ENCODE data around the gene EHBP1L1.

The EHBP1L1 gene

GRCh38 chr11:65548395-65548794, 27.5 kb upstream of the EHBP1L1 start:
- no peak overlapping the region for H2BK12ac ChIP-seq (ENCODE audit: low read length)
- WGBS (ENCODE audit: extremely low coverage, insufficient coverage, insufficient read length), result no CpG with 5 or more reads among the region's 3 CpGs
- no peak overlapping the region for H2AFZ ChIP-seq (ENCODE audit: insufficient read depth, low read length, poor library complexity)
- no peak overlapping the region for H3K4me2 ChIP-seq (ENCODE audit: low read length)
- no peak overlapping the region for H3K23ac ChIP-seq (ENCODE audit: low read length)
- H4K12ac ChIP-seq (ENCODE audit: low read depth, low read length), result no peak overlapping the region
- H3K79me1 ChIP-seq (ENCODE audit: low read length), result peaks cover 2% of the 10 kb centered on the region
- H3K27ac ChIP-seq (ENCODE audit: low read depth, low read length), result no peak overlapping the region
- H3K9ac ChIP-seq (ENCODE audit: low read length), result no peak overlapping the region
- H4K91ac ChIP-seq (ENCODE audit: low read depth, low read length), result no peak overlapping the region
- no peak overlapping the region for H2AK5ac ChIP-seq (ENCODE audit: low read length)
- no peak overlapping the region for H3K4ac ChIP-seq (ENCODE audit: low read depth, low read length)
- H3K27me3 ChIP-seq (ENCODE audit: insufficient read depth, low read length), result peaks cover 9% of the 10 kb centered on the region
- no peak for DNase-seq
- H3K36me3 ChIP-seq (ENCODE audit: control insufficient read depth in 1 of 2, insufficient read depth in 2 of 2, low read length in 2 of 2), result no peaks in the 10 kb centered on the region
- no peak overlapping the region for H2BK120ac ChIP-seq (ENCODE audit: insufficient read depth, low read length, poor library complexity)
- H3K18ac ChIP-seq (ENCODE audit: low read length), result no peak overlapping the region
- peaks cover 9% of the 10 kb centered on the region in 2 experiments for H3K4me1 ChIP-seq (ENCODE audit: control insufficient read depth in 1 of 2, insufficient read depth in 2 of 2, low read length in 2 of 2)
- no peaks in the 10 kb centered on the region for H3K9me3 ChIP-seq (ENCODE audit: insufficient read depth, low read depth, low read length)
- no peak overlapping the region for H4K8ac ChIP-seq (ENCODE audit: low read depth, low read length)
- no peak overlapping the region for H3K14ac ChIP-seq (ENCODE audit: low read length)
- no peaks in the 10 kb centered on the region for H3K79me2 ChIP-seq (ENCODE audit: control insufficient read depth, insufficient read depth, low read length, poor library complexity)
- H2BK5ac ChIP-seq (ENCODE audit: low read depth, low read length, poor library complexity), result no peak overlapping the region
- H3K4me3 ChIP-seq (ENCODE audit: low read depth, low read length), result no peak overlapping the region

GRCh38 chr11:65549096-65549495, 26.8 kb upstream of the EHBP1L1 start:
- Histone ChIP-seq H3K18ac (ENCODE audit: low read length) (no peak overlapping the region), H3K4me1 (ENCODE audit: control insufficient read depth in 1 of 2, insufficient read depth in 2 of 2, low read length in 2 of 2) (peaks cover 13 to 15% of the 10 kb centered on the region in 2 experiments), H4K12ac (ENCODE audit: low read depth, low read length) (no peak overlapping the region), H3K36me3 (ENCODE audit: control insufficient read depth in 1 of 2, insufficient read depth in 2 of 2, low read length in 2 of 2) (no peaks in the 10 kb centered on the region), H2AFZ (ENCODE audit: insufficient read depth, low read length, poor library complexity) (no peak overlapping the region), H3K14ac (ENCODE audit: low read length) (no peak overlapping the region), H3K23ac (ENCODE audit: low read length) (no peak overlapping the region), H3K27ac (ENCODE audit: low read depth, low read length) (no peak overlapping the region), H3K4me3 (ENCODE audit: low read depth, low read length) (no peak overlapping the region), H3K27me3 (ENCODE audit: insufficient read depth, low read length) (peaks cover 9% of the 10 kb centered on the region), H3K9ac (ENCODE audit: low read length) (no peak overlapping the region), H3K4me2 (ENCODE audit: low read length) (no peak overlapping the region), H4K91ac (ENCODE audit: low read depth, low read length) (no peak overlapping the region), H3K79me2 (ENCODE audit: control insufficient read depth, insufficient read depth, low read length, poor library complexity) (no peaks in the 10 kb centered on the region), H2BK5ac (ENCODE audit: low read depth, low read length, poor library complexity) (no peak overlapping the region), H3K9me3 (ENCODE audit: insufficient read depth, low read depth, low read length) (no peaks in the 10 kb centered on the region), H2BK120ac (ENCODE audit: insufficient read depth, low read length, poor library complexity) (no peak overlapping the region), H2BK12ac (ENCODE audit: low read length) (no peak overlapping the region), H3K4ac (ENCODE audit: low read depth, low read length) (no peak overlapping the region), H4K8ac (ENCODE audit: low read depth, low read length) (no peak overlapping the region), H3K79me1 (ENCODE audit: low read length) (peaks cover 5% of the 10 kb centered on the region), H2AK5ac (ENCODE audit: low read length) (no peak overlapping the region)
- WGBS (ENCODE audit: extremely low coverage, insufficient coverage, insufficient read length), result no CpG with 5 or more reads among the region's 3 CpGs
- no peak for DNase-seq

GRCh38 chr11:65551572-65552387, 24.1 kb upstream of the EHBP1L1 start:
- no peak overlapping the region for H4K12ac ChIP-seq (ENCODE audit: low read depth, low read length)
- H2AK5ac ChIP-seq (ENCODE audit: low read length), result no peak overlapping the region
- H3K36me3 ChIP-seq (ENCODE audit: control insufficient read depth in 1 of 2, insufficient read depth in 2 of 2, low read length in 2 of 2), result no peaks in the 10 kb centered on the region
- no peak overlapping the region for H4K8ac ChIP-seq (ENCODE audit: low read depth, low read length)
- H3K27ac ChIP-seq (ENCODE audit: low read depth, low read length), result no peak overlapping the region
- no peak overlapping the region for H3K4me2 ChIP-seq (ENCODE audit: low read length)
- no peak overlapping the region for H2BK12ac ChIP-seq (ENCODE audit: low read length)
- H3K18ac ChIP-seq (ENCODE audit: low read length), result no peak overlapping the region
- no peak overlapping the region for H2BK5ac ChIP-seq (ENCODE audit: low read depth, low read length, poor library complexity)
- H3K79me1 ChIP-seq (ENCODE audit: low read length), result peaks cover 3% of the 10 kb centered on the region
- no peak overlapping the region for H3K23ac ChIP-seq (ENCODE audit: low read length)
- no CpG with 5 or more reads among the region's 17 CpGs for WGBS (ENCODE audit: extremely low coverage, insufficient coverage, insufficient read length)
- no peak overlapping the region for H3K14ac ChIP-seq (ENCODE audit: low read length)
- DNase-seq, result peak in 1 of 2 donors; percentile 50
- H2AFZ ChIP-seq (ENCODE audit: insufficient read depth, low read length, poor library complexity), result no peak overlapping the region
- H2BK120ac ChIP-seq (ENCODE audit: insufficient read depth, low read length, poor library complexity), result no peak overlapping the region
- H3K4ac ChIP-seq (ENCODE audit: low read depth, low read length), result no peak overlapping the region
- H3K9me3 ChIP-seq (ENCODE audit: insufficient read depth, low read depth, low read length), result no peaks in the 10 kb centered on the region
- no peaks in the 10 kb centered on the region for H3K79me2 ChIP-seq (ENCODE audit: control insufficient read depth, insufficient read depth, low read length, poor library complexity)
- H3K27me3 ChIP-seq (ENCODE audit: insufficient read depth, low read length), result peaks cover 9% of the 10 kb centered on the region
- no peak overlapping the region for H4K91ac ChIP-seq (ENCODE audit: low read depth, low read length)
- H3K9ac ChIP-seq (ENCODE audit: low read length), result no peak overlapping the region
- H3K4me3 ChIP-seq (ENCODE audit: low read depth, low read length), result no peak overlapping the region
- peaks cover 20% of the 10 kb centered on the region in 2 experiments for H3K4me1 ChIP-seq (ENCODE audit: control insufficient read depth in 1 of 2, insufficient read depth in 2 of 2, low read length in 2 of 2)

GRCh38 chr11:65552388-65552951, 23.4 kb upstream of the EHBP1L1 start:
- DNase-seq, result no peak

More at GRCh38 chr11:65552388-65552951, 23.4 kb upstream of the EHBP1L1 start:
- Histone ChIP-seq H3K23ac (ENCODE audit: low read length) (no peak overlapping the region), H2AFZ (ENCODE audit: insufficient read depth, low read length, poor library complexity) (no peak overlapping the region), H3K4ac (ENCODE audit: low read depth, low read length) (no peak overlapping the region), H2AK5ac (ENCODE audit: low read length) (no peak overlapping the region), H3K9me3 (ENCODE audit: insufficient read depth, low read depth, low read length) (no peaks in the 10 kb centered on the region), H4K12ac (ENCODE audit: low read depth, low read length) (no peak overlapping the region), H3K36me3 (ENCODE audit: control insufficient read depth in 1 of 2, insufficient read depth in 2 of 2, low read length in 2 of 2) (no peaks in the 10 kb centered on the region), H3K9ac (ENCODE audit: low read length) (no peak overlapping the region), H3K27ac (ENCODE audit: low read depth, low read length) (no peak overlapping the region), H4K8ac (ENCODE audit: low read depth, low read length) (no peak overlapping the region), H3K18ac (ENCODE audit: low read length) (no peak overlapping the region), H3K14ac (ENCODE audit: low read length) (no peak overlapping the region), H4K91ac (ENCODE audit: low read depth, low read length) (no peak overlapping the region), H2BK12ac (ENCODE audit: low read length) (no peak overlapping the region), H3K79me1 (ENCODE audit: low read length) (peaks cover 4% of the 10 kb centered on the region), H3K27me3 (ENCODE audit: insufficient read depth, low read length) (peaks cover 6% of the 10 kb centered on the region), H3K4me1 (ENCODE audit: control insufficient read depth in 1 of 2, insufficient read depth in 2 of 2, low read length in 2 of 2) (peaks cover 26 to 27% of the 10 kb centered on the region in 2 experiments), H3K4me3 (ENCODE audit: low read depth, low read length) (no peak overlapping the region), H3K79me2 (ENCODE audit: control insufficient read depth, insufficient read depth, low read length, poor library complexity) (no peaks in the 10 kb centered on the region), H3K4me2 (ENCODE audit: low read length) (no peak overlapping the region), H2BK5ac (ENCODE audit: low read depth, low read length, poor library complexity) (no peak overlapping the region), H2BK120ac (ENCODE audit: insufficient read depth, low read length, poor library complexity) (no peak overlapping the region)
- WGBS (ENCODE audit: extremely low coverage, insufficient coverage, insufficient read length), result no CpG with 5 or more reads among the region's 9 CpGs

Measured in trophoblast cell (in vitro differentiated cells and primary cell).